T-helper 17 cell (primary cell): ENCODE results near the gene TAX1BP1. TPM values are rescaled to one million over a fixed set of nuclear protein-coding genes. Genes with fewer than 3 reads are reported as not detected.
"Not testable (repeated sequence)": the region's sequence is repeated elsewhere in the genome, so short reads cannot be mapped to it uniquely, and the experiment has no call there.

Experiments used
- ATAC-seq: fragments of 150-1000 bp; cut with Tn5 transposase; 2 replicates; pipeline ENCODE4 v1.10.0; 2021; ENCODE audit warnings: mild to moderate bottlenecking, moderate library complexity
- DNase-seq, 3 donors: peaks; one replicate each; pipeline versions ENCODE4 v3.0.0 to v3.0.0-alpha.2; 2020 to 2021
- H3K9me3 ChIP-seq: one replicate; pipeline ENCODE4 v1.7.0; 2013; ENCODE audit warnings: low read length, mild to moderate bottlenecking; ENCODE audit not compliant: control insufficient read depth, poor library complexity, severe bottlenecking
- H3K27ac Mint-ChIP-seq: one replicate; pipeline ENCODE4 v1.8.0; 2022; ENCODE audit warnings: mild to moderate bottlenecking, moderate library complexity, mixed read lengths
- H3K27me3 Mint-ChIP-seq: one replicate; pipeline ENCODE4 v1.8.0; 2022; ENCODE audit warnings: mixed read lengths
- H3K36me3 Mint-ChIP-seq: one replicate; pipeline ENCODE4 v1.8.0; 2022; ENCODE audit warnings: low read depth, mixed read lengths
- H3K4me1 Mint-ChIP-seq: one replicate; pipeline ENCODE4 v1.8.0; 2022; ENCODE audit warnings: mild to moderate bottlenecking, mixed read lengths
- H3K4me3 Mint-ChIP-seq: one replicate; pipeline ENCODE4 v1.8.0; 2022; ENCODE audit warnings: mild to moderate bottlenecking, moderate library complexity, mixed read lengths
- total RNA-seq, 4 donors: library from RNA in 2 of 4; stranded (reverse) in 2 of 4; gene quantifications; one replicate each; pipeline ENCODE4 v1.2.3 and lab custom pipeline; 2022 to 2026

The TAX1BP1 gene
- total RNA-seq, 2 donors from 2014 or later, result 117 to 131 TPM

- H3K4me3 Mint-ChIP-seq, result no peak overlapping the region
- ATAC-seq, result no peak
- H3K27ac Mint-ChIP-seq, result no peak overlapping the region
- H3K36me3 Mint-ChIP-seq, result peaks cover 2% of the 10 kb centered on the region
- H3K27me3 Mint-ChIP-seq, result peaks cover 14% of the 10 kb centered on the region
- no peaks in the 10 kb centered on the region for H3K9me3 ChIP-seq
- no peaks in the 10 kb centered on the region for H3K4me1 Mint-ChIP-seq
- DNase-seq, result no peak
Observed at GRCh38 chr7:27714831-27715444, 25.0 kb upstream of the TAX1BP1 start.

GRCh38 chr7:27723085-27723484, 16.9 kb upstream of the TAX1BP1 start:
- DNase-seq (no peak), ATAC-seq (no peak)
- H3K27ac Mint-ChIP-seq, result no peak overlapping the region

GRCh38 chr7:27727058-27727457, 12.9 kb upstream of the TAX1BP1 start:
- DNase-seq (no peak), ATAC-seq (no peak)
- Mint-ChIP-seq H3K4me3 (no peak overlapping the region), H3K36me3 (no peaks in the 10 kb centered on the region), H3K27me3 (peaks cover 17% of the 10 kb centered on the region), H3K4me1 (peaks cover 4% of the 10 kb centered on the region), H3K27ac (no peak overlapping the region)
- no peaks in the 10 kb centered on the region for H3K9me3 ChIP-seq

More at GRCh38 chr7:27723085-27723484, 16.9 kb upstream of the TAX1BP1 start:
- peaks cover 7% of the 10 kb centered on the region for H3K27me3 Mint-ChIP-seq
- no peaks in the 10 kb centered on the region for H3K9me3 ChIP-seq
- H3K36me3 Mint-ChIP-seq, result no peaks in the 10 kb centered on the region
- no peak overlapping the region for H3K4me3 Mint-ChIP-seq
- peaks cover 4% of the 10 kb centered on the region for H3K4me1 Mint-ChIP-seq

- H3K4me1 Mint-ChIP-seq, result peaks cover 6% of the 10 kb centered on the region
- H3K9me3 ChIP-seq, result no peaks in the 10 kb centered on the region
- DNase-seq (no peak), ATAC-seq (no peak)
- no peak overlapping the region for H3K4me3 Mint-ChIP-seq
- no peak overlapping the region for H3K27ac Mint-ChIP-seq
- H3K27me3 Mint-ChIP-seq, result peaks cover 22% of the 10 kb centered on the region
- H3K36me3 Mint-ChIP-seq, result peaks cover 5% of the 10 kb centered on the region
Observed at GRCh38 chr7:27730112-27730511, 9.8 kb upstream of the TAX1BP1 start.

GRCh38 chr7:27734583-27734982, 5.4 kb upstream of the TAX1BP1 start:
- no peak overlapping the region for H3K4me3 Mint-ChIP-seq

GRCh38 chr7:27735165-27735564, 4.8 kb upstream of the TAX1BP1 start:
- H3K4me1 Mint-ChIP-seq, result peaks cover 9% of the 10 kb centered on the region
- ATAC-seq (no peak), DNase-seq (no peak)
- no peak overlapping the region for H3K4me3 Mint-ChIP-seq
- H3K27ac Mint-ChIP-seq, result no peak overlapping the region
- H3K27me3 Mint-ChIP-seq, result peaks cover 20% of the 10 kb centered on the region
- no peaks in the 10 kb centered on the region for H3K9me3 ChIP-seq
- peaks cover 13% of the 10 kb centered on the region for H3K36me3 Mint-ChIP-seq

More at GRCh38 chr7:27734583-27734982, 5.4 kb upstream of the TAX1BP1 start:
- Mint-ChIP-seq H3K4me1 (peaks cover 6% of the 10 kb centered on the region), H3K36me3 (peaks cover 11% of the 10 kb centered on the region), H3K27ac (no peak overlapping the region), H3K27me3 (peaks cover 20% of the 10 kb centered on the region)
- DNase-seq (no peak), ATAC-seq (no peak)
- no peaks in the 10 kb centered on the region for H3K9me3 ChIP-seq

- H3K27me3 Mint-ChIP-seq, result peaks cover 16% of the 10 kb centered on the region
- peaks cover 11% of the 10 kb centered on the region for H3K4me1 Mint-ChIP-seq
- ATAC-seq (no peak), DNase-seq (no peak)
- no peaks in the 10 kb centered on the region for H3K9me3 ChIP-seq
- peaks cover 13% of the 10 kb centered on the region for H3K36me3 Mint-ChIP-seq
- no peak overlapping the region for H3K4me3 Mint-ChIP-seq
- no peak overlapping the region for H3K27ac Mint-ChIP-seq
Observed at GRCh38 chr7:27735831-27736230, 4.1 kb upstream of the TAX1BP1 start.

GRCh38 chr7:27737178-27737577, 2.8 kb upstream of the TAX1BP1 start:
- H3K27ac Mint-ChIP-seq, result no peak overlapping the region
- no peaks in the 10 kb centered on the region for H3K9me3 ChIP-seq
- peaks cover 18% of the 10 kb centered on the region for H3K4me1 Mint-ChIP-seq
- DNase-seq (no peak), ATAC-seq (no peak)
- peaks cover 12% of the 10 kb centered on the region for H3K36me3 Mint-ChIP-seq
- H3K27me3 Mint-ChIP-seq, result peaks cover 10% of the 10 kb centered on the region
- no peak overlapping the region for H3K4me3 Mint-ChIP-seq

- ATAC-seq (no peak), DNase-seq (no peak)
- no peaks in the 10 kb centered on the region for H3K9me3 ChIP-seq
- peaks cover 11% of the 10 kb centered on the region for H3K36me3 Mint-ChIP-seq
- no peak overlapping the region for H3K27ac Mint-ChIP-seq
- H3K27me3 Mint-ChIP-seq, result peaks cover 10% of the 10 kb centered on the region
- H3K4me3 Mint-ChIP-seq, result no peak overlapping the region
- peaks cover 20% of the 10 kb centered on the region for H3K4me1 Mint-ChIP-seq
Observed at GRCh38 chr7:27737616-27738015, 2.3 kb upstream of the TAX1BP1 start.

- Mint-ChIP-seq H3K4me3 (peak overlapping the region; percentile 98), H3K27me3 (peaks cover 10% of the 10 kb centered on the region), H3K4me1 (peaks cover 25% of the 10 kb centered on the region), H3K27ac (peak overlapping the region; percentile 99), H3K36me3 (peaks cover 11% of the 10 kb centered on the region)
- H3K9me3 ChIP-seq, result no peaks in the 10 kb centered on the region
- ATAC-seq (peak; percentile 21), DNase-seq (no peak)
Observed at GRCh38 chr7:27739301-27739908, 557 bp upstream of the TAX1BP1 start.

GRCh38 chr7:27740449-27741086, 606 bp downstream of the TAX1BP1 start:
- peaks cover 4% of the 10 kb centered on the region for H3K27me3 Mint-ChIP-seq
- peak; percentile 77 to 83 (median 80) for DNase-seq
- H3K9me3 ChIP-seq, result no peaks in the 10 kb centered on the region
- H3K27ac Mint-ChIP-seq, result peak overlapping the region; percentile 99
- peaks cover 5% of the 10 kb centered on the region for H3K36me3 Mint-ChIP-seq
- peak; percentile 74 for ATAC-seq
- peaks cover 30% of the 10 kb centered on the region for H3K4me1 Mint-ChIP-seq
- peak overlapping the region; percentile 98 for H3K4me3 Mint-ChIP-seq

- ATAC-seq, DNase-seq, H3K4me3 Mint-ChIP-seq, H3K9me3 ChIP-seq, H3K36me3 Mint-ChIP-seq, H3K27me3 Mint-ChIP-seq: not testable (repeated sequence)
- H3K4me1 Mint-ChIP-seq, result peaks cover 36% of the 10 kb centered on the region
- H3K27ac Mint-ChIP-seq, result peak overlapping the region; percentile 99
Observed at GRCh38 chr7:27742091-27742710, 2.2 kb downstream of the TAX1BP1 start.

GRCh38 chr7:27745064-27745583, 5.2 kb downstream of the TAX1BP1 start:
- Mint-ChIP-seq H3K4me3 (no peak overlapping the region), H3K36me3 (no peaks in the 10 kb centered on the region), H3K27me3 (no peaks in the 10 kb centered on the region), H3K27ac (no peak overlapping the region), H3K4me1 (peaks cover 40% of the 10 kb centered on the region)
- DNase-seq (no peak), ATAC-seq (no peak)
- no peaks in the 10 kb centered on the region for H3K9me3 ChIP-seq
